Measurements from ENCODE around the gene SPATA32. TPM values are rescaled to one million over a fixed set of nuclear protein-coding genes. Genes with fewer than 3 reads are reported as not detected.

The SPATA32 gene
- total RNA-seq, 1 experiment from 2014 or later: 0.15 TPM

- Histone ChIP-seq H3K27ac (ENCODE audit: low read depth, low read length) (no peak overlapping the region), H3K9me2 (ENCODE audit: insufficient read depth) (no peaks in the 10 kb centered on the region), H3K4me3 (replicated peaks in 1 of 2; ENCODE audit: low read depth in 1 of 2, low read length in 2 of 2) (no peak overlapping the region), H3K4me2 (ENCODE audit: low read length) (peak overlapping the region; percentile 68), H3K9ac (ENCODE audit: low read length) (no peak overlapping the region), H3K9me3 (ENCODE audit: control insufficient read depth in 1 of 2, insufficient read depth in 1 of 2, low read depth in 1 of 2, low read length in 2 of 2) (no peaks in the 10 kb centered on the region), H2AFZ (ENCODE audit: low read depth, low read length, poor library complexity, severe bottlenecking) (no peak overlapping the region), H3K4me1 (ENCODE audit: control insufficient read depth in 1 of 2, insufficient read depth in 2 of 2, low read length in 2 of 2) (peaks cover 33 to 72% of the 10 kb centered on the region in 2 experiments), H3K79me2 (ENCODE audit: insufficient read depth, low read length) (no peaks in the 10 kb centered on the region), H3K27me3 (ENCODE audit: insufficient read depth, low read length) (no peaks in the 10 kb centered on the region), H4K20me1 (ENCODE audit: insufficient read depth) (no peaks in the 10 kb centered on the region), H3K36me3 (ENCODE audit: control insufficient read depth in 1 of 2, insufficient read depth in 2 of 2, low read length in 2 of 2) (no peaks in the 10 kb centered on the region)
- no peak for ATAC-seq
- TF ChIP-seq ZNF274 (IDR thresholded peaks at IDR 0.05; ENCODE audit: low read depth, low read length) (no peak), ELF1 (IDR thresholded peaks at IDR 0.05; ENCODE audit: borderline replicate concordance, low read depth) (no peak), SP1 (IDR thresholded peaks at IDR 0.05; ENCODE audit: low read depth) (no peak)
- DNase-seq (ENCODE audit: low read depth, low spot score): no peak
- ChIA-PET RAD21 (ENCODE audit: low non-redundant PET in 1 of 2, low total read pairs in 2 of 2, uncharacterized antibody in 2 of 2, unreplicated experiment in 2 of 2) (no interaction called here), POLR2A (interaction anchor here (1.3 to 2.3 kb wide), 3 partner anchors 81 to 94 kb away, joined by 4 to 7 read pairs (median 7); partner anchors contain the start of genes ACBD4 and HEXIM1), CTCF (interaction anchor here (1.4 to 5.9 kb wide), 4 partner anchors 11 to 95 kb away, joined by 4 to 55 read pairs (median 26); partner anchors contain the start of gene ACBD4)
- no TSS peak for BruUV-seq (replicated peaks)
- intact Hi-C loops (cut with micrococcal nuclease): no loop called here
Observed at GRCh38 chr17:45229681-45230409, 32.0 kb downstream of the SPATA32 start.

GRCh38 chr17:45228763-45229539 lies 32.9 kb downstream of the SPATA32 start:
- Histone ChIP-seq H3K27ac (ENCODE audit: low read depth, low read length) (peak overlapping the region; percentile 26; the same call in 1 of the 2 replicates), H3K9me2 (ENCODE audit: insufficient read depth) (no peaks in the 10 kb centered on the region), H3K4me3 (replicated peaks in 1 of 2; ENCODE audit: low read depth in 1 of 2, low read length in 2 of 2) (peak overlapping the region; percentile 4 to 8; a peak in 1 of 4 replicates), H3K27me3 (ENCODE audit: insufficient read depth, low read length) (no peaks in the 10 kb centered on the region), H3K4me1 (ENCODE audit: control insufficient read depth in 1 of 2, insufficient read depth in 2 of 2, low read length in 2 of 2) (peaks cover 33 to 76% of the 10 kb centered on the region in 2 experiments), H4K20me1 (ENCODE audit: insufficient read depth) (no peaks in the 10 kb centered on the region), H3K9ac (ENCODE audit: low read length) (peak overlapping the region; percentile 26), H3K4me2 (ENCODE audit: low read length) (peak overlapping the region; percentile 68), H3K79me2 (ENCODE audit: insufficient read depth, low read length) (no peaks in the 10 kb centered on the region), H3K36me3 (ENCODE audit: control insufficient read depth in 1 of 2, insufficient read depth in 2 of 2, low read length in 2 of 2) (no peaks in the 10 kb centered on the region), H2AFZ (ENCODE audit: low read depth, low read length, poor library complexity, severe bottlenecking) (no peak overlapping the region), H3K9me3 (ENCODE audit: control insufficient read depth in 1 of 2, insufficient read depth in 1 of 2, low read depth in 1 of 2, low read length in 2 of 2) (no peaks in the 10 kb centered on the region)
- no peak for DNase-seq (ENCODE audit: low read depth, low spot score)
- ChIA-PET RAD21 (ENCODE audit: low non-redundant PET in 1 of 2, low total read pairs in 2 of 2, uncharacterized antibody in 2 of 2, unreplicated experiment in 2 of 2) (interaction anchor here in 1 of 2 experiments (1.3 kb wide), 1 partner anchor 10 kb away, joined by 3 read pairs; no protein-coding TSS in a partner anchor), POLR2A (interaction anchor here (1.3 kb wide), 1 partner anchor 80 kb away, joined by 7 read pairs; the partner anchor contains the start of gene HEXIM1), CTCF (interaction anchor here (1.0 to 5.9 kb wide), 3 partner anchors 11 to 94 kb away, joined by 3 to 55 read pairs (median 40); partner anchors contain the start of gene ACBD4)
- TF ChIP-seq ATF3 (IDR thresholded peaks at IDR 0.05): no peak
- TF ChIP-seq SRF (IDR thresholded peaks at IDR 0.05; ENCODE audit: low read depth): no peak
- TF ChIP-seq RAD21 (IDR thresholded peaks at IDR 0.05; ENCODE audit: low read depth): no peak
- TF ChIP-seq YY1 (IDR thresholded peaks at IDR 0.05; ENCODE audit: extremely low read depth, insufficient replicate concordance, low read depth, low read length): no peak
- BruUV-seq (replicated peaks): no TSS peak
- ATAC-seq: peak; percentile 36
- intact Hi-C loops (cut with micrococcal nuclease): no loop called here

Measured in HCT116 (cell line).